HG02588 (cell line): ENCODE measurements around the gene LYPD6.

Experiments
- ATAC-seq: cut with Tn5 transposase; IDR thresholded peaks from one replicate; pipeline ENCODE4 v1.9.1; 2021; ENCODE audit warnings: mild to moderate bottlenecking, moderate library complexity; ENCODE audit not compliant: unreplicated experiment

The LYPD6 gene

DNA sequence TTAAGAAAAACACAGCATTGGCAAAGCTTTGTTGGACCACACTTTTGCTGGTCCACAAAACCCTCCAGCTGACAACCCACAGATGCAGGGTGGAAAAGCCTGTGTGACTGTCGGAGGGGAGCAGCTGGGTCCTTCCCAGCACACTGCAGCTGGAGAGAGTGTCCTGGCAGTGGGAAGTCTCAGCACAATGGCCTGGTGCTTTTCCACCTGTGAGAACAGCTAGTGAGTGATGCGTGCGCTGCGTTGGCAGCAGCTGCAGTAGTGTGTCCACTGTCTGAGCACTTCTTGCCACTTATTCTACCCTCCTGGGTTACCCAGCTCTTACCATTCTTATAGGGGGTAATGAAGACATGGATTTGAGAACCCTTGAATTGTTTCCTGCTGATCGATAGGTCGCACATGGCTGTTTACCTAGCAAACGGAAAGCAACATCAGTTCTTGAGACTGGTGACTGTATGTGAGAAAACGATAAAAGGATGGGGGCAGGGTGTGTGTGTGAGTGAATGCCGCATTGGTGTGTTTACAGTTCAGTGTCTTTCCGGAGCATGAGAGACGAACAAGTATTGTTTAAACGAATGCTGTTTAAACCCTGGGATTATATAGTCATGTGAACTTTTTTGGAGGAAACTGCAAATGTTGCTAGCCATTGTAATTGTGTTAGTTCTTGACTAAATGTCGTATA is 69.7 kb downstream of the LYPD6 start:
- ATAC-seq: no peak

DNA sequence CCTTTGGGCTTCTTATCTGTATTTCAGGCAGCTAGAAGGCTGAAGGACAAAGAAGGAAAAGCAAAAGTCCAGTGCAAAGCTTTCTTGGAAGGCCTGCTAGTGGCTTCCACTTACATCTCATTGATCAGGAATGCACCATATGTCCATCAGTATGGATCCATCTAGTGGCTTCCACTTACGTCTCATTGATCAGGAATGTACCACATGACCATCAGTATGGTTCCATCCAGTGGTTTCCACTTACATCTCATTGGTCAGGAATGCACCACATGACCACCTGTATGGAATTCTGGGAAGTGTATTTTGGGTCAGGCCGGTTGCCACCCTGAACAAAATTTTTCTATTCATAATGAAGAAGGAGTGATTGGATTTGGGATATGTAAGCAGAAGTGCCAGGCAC is 70.6 kb downstream of the LYPD6 start:
- no peak for ATAC-seq

DNA sequence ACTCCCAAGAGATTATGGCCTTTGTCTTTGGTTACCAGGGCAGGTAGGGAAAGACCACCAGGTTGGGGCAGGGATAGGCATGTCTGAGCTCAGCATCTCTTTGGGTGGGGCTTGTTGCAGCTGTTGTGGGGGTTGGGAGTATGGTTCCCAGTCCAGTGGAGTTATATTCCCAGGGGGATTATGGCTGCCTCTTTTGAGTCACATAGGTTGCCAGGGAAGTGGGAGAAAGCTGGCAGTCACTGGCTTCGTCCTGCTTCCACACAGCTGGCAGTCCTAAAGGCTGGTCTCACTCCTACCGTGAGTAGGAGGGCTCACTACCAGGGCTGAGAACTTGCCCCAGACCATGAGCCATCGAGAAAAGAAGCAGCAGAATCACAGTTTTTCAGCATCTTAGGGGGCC is 79.1 kb downstream of the LYPD6 start:
- ATAC-seq: no peak

DNA sequence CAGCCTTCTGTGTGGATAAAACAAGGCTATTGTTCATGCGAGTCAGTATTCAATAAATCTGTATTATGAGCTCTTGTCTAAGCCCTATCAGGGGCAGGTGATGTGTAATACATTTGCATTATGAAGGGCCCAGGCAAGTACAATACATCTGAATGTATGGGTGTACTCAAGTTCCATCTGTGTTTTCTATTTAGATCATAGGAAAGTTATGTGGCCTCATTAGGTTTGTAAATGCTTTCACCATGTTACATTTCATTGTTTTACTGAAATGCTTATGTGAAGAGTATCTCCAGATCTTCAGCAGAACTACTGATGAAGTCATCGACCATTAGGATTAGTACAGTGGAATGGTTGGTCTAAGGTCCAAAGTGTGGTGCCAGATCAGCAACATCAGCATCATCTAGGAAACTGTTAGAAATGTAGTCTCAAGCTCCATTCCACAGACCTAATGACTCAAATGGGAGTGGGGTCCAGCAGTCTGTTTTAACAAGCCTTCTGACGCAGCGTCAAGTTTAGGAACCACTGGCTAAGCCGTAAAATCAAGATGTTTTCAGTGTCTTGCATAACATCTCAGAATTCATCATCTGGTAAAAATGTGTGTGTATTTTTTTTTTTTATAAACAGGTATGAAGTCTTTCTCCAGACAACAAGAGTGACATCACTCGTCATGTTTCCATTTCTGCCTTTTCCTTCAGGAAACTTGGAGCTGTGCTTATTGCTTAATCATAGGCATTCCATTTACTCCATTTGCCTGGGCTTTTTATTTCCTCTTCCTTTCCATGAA is 80.5 kb downstream of the LYPD6 start:
- no peak for ATAC-seq

- no peak for ATAC-seq
These were observed 83.1 kb downstream of the LYPD6 start for GRCh38 chr2:149413487-149413886.

- ATAC-seq: no peak
These were observed 84.7 kb downstream of the LYPD6 start for GRCh38 chr2:149415086-149415485.

DNA sequence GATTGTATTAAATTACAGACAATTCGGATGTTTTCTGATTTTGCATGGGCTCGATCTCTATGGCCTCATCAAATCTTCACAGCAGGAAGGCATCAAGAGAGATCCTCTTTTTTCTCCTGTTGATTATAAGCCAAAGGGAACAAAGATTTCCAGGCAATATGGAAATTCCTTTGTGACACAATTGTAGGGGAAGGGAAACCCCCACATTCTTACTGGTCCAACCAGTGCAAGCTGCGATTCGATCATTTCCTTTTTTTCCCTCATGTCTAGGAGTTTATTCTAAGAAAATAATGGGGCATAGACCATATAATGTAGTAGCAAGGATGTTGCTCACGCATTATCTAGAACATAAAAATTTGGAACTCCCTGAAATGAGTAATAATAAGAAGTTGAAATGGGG is 87.7 kb downstream of the LYPD6 start:
- ATAC-seq: no peak

- no peak for ATAC-seq
These were observed 89.9 kb downstream of the LYPD6 start for GRCh38 chr2:149420053-149420963.

- ATAC-seq: no peak
These were observed 91.4 kb downstream of the LYPD6 start for GRCh38 chr2:149421791-149422190.

DNA sequence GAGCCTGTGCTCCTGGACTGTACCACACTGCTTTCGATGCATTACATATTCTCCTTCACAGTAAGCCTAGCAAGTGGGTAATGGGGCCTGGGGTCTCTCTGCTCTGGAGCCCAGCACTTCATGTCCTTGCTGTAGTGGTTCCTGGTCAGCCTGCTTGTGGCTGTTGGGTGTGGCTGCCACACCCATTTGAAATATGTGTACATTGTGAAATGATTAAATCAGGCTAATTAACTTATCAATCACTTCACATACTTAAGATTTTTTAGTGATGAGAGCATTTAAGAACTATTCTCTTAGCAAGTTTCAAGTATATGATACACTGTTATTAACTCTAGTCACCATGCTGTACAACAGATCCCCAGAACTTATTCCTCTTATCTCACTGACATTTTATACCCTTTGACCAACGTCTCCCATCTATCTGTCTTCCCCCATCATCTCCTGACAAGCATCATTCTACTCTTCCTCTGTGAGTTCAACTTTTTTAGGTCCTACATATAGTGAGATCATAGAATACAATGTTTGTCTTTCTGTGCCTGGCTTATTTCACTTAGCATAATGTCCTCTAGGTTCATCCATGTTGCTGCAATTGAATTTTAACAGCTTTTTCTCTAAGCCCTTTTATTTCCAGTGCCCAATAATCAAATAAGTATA is 92.1 kb downstream of the LYPD6 start:
- no peak for ATAC-seq

DNA sequence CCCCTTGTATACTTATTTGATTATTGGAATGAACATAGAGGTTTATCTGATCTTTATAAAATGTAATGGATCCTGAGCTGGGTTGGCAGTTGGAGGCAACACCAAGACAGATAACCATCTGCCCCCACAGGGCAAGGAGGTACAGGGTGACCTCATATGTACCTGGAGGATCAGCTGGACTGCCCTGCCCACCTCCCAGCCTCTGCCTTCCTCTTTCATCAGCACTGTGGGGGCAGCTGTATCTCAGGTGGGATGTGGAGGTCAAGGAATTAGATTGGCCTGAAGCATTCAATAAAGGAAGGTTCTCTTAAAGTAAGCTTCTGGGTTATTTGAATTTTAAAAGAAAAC is 92.6 kb downstream of the LYPD6 start:
- ATAC-seq: no peak

DNA sequence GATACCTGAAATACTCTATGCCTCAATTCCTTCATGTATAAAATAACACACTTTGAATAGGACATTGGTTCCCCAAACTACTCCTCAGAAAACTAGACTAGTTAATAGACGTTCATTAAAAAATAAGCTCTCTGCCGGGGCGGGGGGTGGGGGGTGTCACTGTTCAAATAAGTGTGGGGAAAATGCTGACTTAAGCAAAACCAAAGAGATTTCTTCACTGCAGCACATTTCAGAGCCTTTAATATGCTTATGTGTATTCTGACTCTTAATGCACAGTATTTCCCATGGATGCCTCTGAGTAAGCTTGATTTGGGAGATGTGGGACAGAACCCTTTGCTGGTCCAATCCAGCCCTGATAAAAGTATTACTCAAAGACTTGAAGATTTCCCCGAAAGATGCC is 93.2 kb downstream of the LYPD6 start:
- ATAC-seq: no peak

DNA sequence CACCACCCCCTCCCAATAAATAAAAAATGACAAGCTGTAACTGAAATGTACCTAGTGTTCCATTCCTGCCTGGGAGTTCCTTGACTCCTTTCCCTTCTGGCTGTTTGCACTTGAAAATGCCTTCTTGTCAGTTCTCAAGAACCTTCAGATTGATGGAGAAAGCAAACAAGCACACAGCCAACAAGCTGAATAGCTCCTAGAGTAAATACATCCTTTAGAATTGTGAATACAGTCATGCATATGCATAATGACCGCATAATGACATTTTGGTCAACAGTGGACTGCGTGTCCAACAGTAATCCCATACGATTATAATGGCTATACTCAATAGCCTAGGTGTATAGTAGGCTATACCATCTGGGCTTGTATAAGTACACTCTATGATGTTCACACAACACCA is 97.0 kb downstream of the LYPD6 start:
- no peak for ATAC-seq

- ATAC-seq: no peak
These were observed 98.4 kb downstream of the LYPD6 start for GRCh38 chr2:149428783-149429182.

DNA sequence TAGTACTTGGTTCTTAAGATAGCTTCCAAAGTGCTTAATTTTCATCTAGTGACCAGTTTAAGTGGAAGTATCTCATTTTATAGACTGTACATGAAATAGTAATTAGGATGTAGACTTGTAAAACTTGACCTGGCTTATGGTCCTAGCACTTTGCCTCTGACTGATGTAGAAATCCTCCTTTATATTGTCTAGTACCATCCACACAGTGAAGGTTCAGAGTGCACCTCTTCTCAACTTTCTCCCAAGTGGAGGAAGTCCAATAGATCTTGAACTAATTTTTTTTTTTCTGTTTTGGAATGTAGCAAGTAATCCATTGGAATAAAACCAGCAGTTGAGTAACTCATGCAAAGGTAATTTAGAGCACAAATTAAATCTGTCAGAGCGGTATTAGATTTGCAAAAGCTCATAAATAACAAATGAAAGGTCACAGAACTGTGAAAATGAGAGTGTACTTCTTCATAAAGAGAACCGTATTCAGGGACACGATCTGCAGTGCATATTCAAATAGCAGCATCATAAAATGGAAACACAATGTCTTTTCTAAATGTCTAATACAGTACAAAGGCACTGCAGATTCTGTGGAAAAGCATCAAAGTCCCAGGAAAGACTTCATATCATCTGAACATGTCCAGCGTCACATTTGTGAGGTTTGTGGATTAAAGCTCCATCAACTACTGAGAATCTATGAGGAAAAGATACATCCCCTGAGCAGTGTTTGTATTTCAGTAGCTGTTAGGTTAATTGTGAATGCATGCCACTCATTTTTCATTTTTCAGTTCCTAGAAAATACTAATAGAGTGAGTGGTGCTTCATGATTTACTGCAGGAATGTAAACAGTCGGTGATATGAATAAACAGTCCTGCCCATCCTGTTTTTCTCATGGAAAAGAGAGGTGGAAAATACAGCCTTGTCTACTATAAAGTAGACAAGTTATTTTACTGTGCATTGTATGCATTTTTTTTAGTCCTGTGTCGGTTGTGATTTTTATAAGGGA is 100.7 kb downstream of the LYPD6 start:
- no peak for ATAC-seq

- ATAC-seq: no peak
These were observed 108.1 kb downstream of the LYPD6 start for GRCh38 chr2:149438330-149438960.

DNA sequence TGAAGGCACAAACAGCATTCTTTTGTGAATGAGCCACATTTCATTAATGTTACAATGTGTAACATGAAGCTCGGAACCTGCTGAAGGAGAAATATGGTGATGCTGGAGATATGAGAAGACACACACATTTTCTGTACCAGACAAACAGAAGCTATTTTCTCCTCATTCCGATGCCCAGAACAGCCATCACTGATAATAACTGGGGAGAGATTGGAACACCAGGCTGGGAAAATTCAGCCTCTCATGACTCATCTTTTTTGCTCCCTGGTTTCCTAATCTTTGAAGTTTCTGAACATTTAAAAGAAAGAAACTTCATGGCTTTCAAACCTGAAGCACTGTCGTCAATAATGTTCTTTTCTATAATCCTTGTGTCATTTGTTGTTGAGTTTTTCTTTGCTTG is 110.9 kb downstream of the LYPD6 start:
- no peak for ATAC-seq

DNA sequence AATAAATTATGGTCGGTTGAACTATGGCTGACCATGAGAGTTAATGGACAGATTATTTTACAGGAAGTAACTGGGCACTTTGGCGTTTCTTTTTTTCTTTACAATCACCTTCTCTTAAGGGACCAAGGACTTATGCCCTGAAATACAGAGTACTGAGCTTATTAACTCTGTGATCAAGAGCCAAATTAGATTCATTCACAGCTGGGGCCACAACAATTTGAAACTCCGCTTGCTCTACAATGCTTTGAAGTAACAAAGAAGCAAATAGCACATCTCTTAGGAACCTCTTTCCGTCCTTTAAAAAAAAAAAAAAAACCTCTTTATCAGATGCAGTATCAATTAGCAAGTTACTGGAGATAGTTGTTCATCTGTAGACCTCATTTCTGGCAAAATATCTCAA is 112.0 kb downstream of the LYPD6 start:
- ATAC-seq: no peak

GRCh38 chr2:149443150-149443549 is 112.8 kb downstream of the LYPD6 start:
- ATAC-seq: no peak
